H1 (cell line): Measurements from ENCODE around the gene CRKL. TPM values are rescaled to one million over a fixed set of nuclear protein-coding genes. Genes with fewer than 3 reads are reported as not detected.

ENCODE experiments used
- CBX5 ChIP-seq: fragments of 300-800, 300-1000 bp; sonication (generic); IDR thresholded peaks from 2 replicates; pipeline ENCODE4 v1.7.1; 2016; ENCODE audit warnings: antibody characterized with exemption, low read length, low read depth
- JUN ChIP-seq: IDR thresholded peaks from 2 replicates; pipeline ENCODE4 v1.6.1; 2011; ENCODE audit warnings: low read depth, mild to moderate bottlenecking, improper control_type of control experiment, low read length
- MAFK ChIP-seq: IDR thresholded peaks from 2 replicates; pipeline ENCODE4 v1.6.1; 2012; ENCODE audit warnings: low read depth, mild to moderate bottlenecking, improper control_type of control experiment, low read length
- POLR2A ChIP-seq, 2 experiments: IDR thresholded peaks; 1 replicate in 1 of 2; 2 replicates in 1 of 2; pipeline ENCODE4 v1.6.1; 2011; ENCODE audit warnings: low read depth in 2 of 2, low read length in 2 of 2, mild to moderate bottlenecking in 2 of 2; ENCODE audit errors: control extremely low read depth in 1 of 2
- RAD21 ChIP-seq, 2 experiments: IDR thresholded peaks in 1 of 2; conservative IDR thresholded peaks in 1 of 2; 2 replicates each; pipeline ENCODE4 v1.6.1; 2011; ENCODE audit warnings: low read depth in 2 of 2, low read length in 2 of 2, improper control_type of control experiment in 1 of 2, inconsistent platforms in 1 of 2, mild to moderate bottlenecking in 1 of 2, moderate library complexity in 1 of 2
- RBBP5 ChIP-seq: IDR thresholded peaks from 2 replicates; pipeline ENCODE4 v1.7.1; 2012; ENCODE audit warnings: low read depth, mild to moderate bottlenecking, inconsistent platforms, low read length, moderate library complexity, borderline replicate concordance
- polyA plus RNA-seq, 7 experiments: library from polyadenylated mRNA; depleted of rRNA in 3 of 7; stranded (reverse) in 5 of 7; unstranded in 2 of 7; fragments of >200 nt in 5 of 7; fragments of 200-250 nt in 2 of 7; gene quantifications; 1 replicate in 5 of 7; 2 replicates in 1 of 7; 4 replicates in 1 of 7; pipeline versions ENCODE4 v1.2.1 to v1.2.3, GENCODE V29; 2011 to 2013; ENCODE audit warnings: missing spikeins in 2 of 7, mixed read lengths in 2 of 7
- total RNA-seq: library from RNA; stranded (reverse); fragmentation: NEBNext Ultra II Directional; extraction: Animal tissue kit (Norgen Biotek cat#: 25700); gene quantifications from 2 replicates; pipeline ENCODE4 v1.2.1, GENCODE V29; 2021
- TF ChIP-seq, protein P1 (sequence below): IDR thresholded peaks from 2 replicates; pipeline ENCODE4 v1.6.1; 2012; ENCODE audit warnings: low read length, inconsistent platforms

The CRKL gene
- total and polyA plus RNA-seq, 2 of the 8 experiments (the other 6 are each of a cell fraction or from before 2014, with no cell fraction given), result 34.5 to 94.5 TPM

DNA sequence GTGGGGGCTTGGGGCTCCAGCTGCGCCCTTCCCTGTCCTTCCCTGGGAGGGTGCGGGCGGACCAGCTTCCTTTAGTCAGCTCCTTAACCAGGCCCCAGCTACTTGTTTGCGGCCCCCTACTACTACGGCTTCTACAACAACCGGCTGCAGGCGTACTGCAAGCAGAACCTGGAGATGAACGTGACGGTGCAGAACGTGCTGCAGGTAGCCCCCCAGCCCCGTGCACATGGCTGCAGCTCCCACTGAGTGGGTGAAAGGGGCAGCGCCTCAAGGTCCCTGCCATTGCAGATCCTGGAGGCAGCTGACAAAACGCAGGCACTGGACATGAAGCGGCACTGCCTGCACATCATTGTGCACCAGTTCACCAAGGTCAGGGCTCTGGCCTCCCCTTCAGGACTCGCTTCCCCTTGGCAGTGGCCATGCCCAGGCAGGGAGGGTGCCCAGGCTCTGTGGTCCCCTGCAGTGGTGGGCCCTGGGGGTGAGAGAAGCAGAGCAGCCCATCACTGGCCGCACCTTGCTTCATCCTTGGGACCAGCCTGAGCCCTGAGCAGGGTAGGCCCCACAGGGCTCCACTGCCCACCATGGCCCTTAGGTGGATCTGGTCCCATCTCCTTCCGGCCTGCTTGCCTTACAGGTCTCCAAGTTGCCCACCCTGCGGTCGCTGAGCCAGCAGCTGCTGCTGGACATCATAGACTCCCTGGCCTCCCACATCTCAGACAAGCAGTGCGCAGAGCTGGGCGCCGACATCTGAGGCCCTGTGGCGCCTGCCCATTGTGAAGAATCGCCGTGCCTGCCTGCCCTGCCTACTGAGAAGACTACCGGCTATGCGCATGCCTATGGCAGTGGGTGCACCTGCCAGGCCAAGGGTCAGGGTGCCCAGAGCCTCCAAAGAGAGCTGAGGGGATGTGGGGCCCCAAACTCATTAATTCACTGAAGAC lies 79.7 kb downstream of the CRKL start (continued):
- no peak for TF ChIP-seq RBBP5
- TF ChIP-seq, protein P1, sequence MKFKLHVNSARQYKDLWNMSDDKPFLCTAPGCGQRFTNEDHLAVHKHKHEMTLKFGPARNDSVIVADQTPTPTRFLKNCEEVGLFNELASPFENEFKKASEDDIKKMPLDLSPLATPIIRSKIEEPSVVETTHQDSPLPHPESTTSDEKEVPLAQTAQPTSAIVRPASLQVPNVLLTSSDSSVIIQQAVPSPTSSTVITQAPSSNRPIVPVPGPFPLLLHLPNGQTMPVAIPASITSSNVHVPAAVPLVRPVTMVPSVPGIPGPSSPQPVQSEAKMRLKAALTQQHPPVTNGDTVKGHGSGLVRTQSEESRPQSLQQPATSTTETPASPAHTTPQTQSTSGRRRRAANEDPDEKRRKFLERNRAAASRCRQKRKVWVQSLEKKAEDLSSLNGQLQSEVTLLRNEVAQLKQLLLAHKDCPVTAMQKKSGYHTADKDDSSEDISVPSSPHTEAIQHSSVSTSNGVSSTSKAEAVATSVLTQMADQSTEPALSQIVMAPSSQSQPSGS, result no peak
- TF ChIP-seq POLR2A (IDR thresholded peaks at IDR 0.05; ENCODE audit: control extremely low read depth in 1 of 2, low read depth in 2 of 2, low read length in 2 of 2), result no peak
- no peak for TF ChIP-seq MAFK
- TF ChIP-seq RAD21 (IDR thresholded peaks at IDR 0.05 in 1 of 2, conservative IDR thresholded peaks at IDR 0.05 in 1 of 2; ENCODE audit: low read depth in 2 of 2, low read length in 2 of 2), result no peak
- no peak for TF ChIP-seq JUN
- TF ChIP-seq CBX5, result no peak
- TF ChIP-seq, all 59 proteins: peak for 0
